RPMI8226 (cell line): ENCODE results near the gene RCAN3.
A peak's percentile ranks its signal among the peaks of the same experiment; 100 is the strongest.
"Not testable (repeated sequence)": the region's sequence is repeated elsewhere in the genome, so short reads cannot be mapped to it uniquely, and the experiment has no call there.

ENCODE experiments used
- DNase-seq: peaks from one replicate; pipeline ENCODE4 v3.0.0-alpha.2; 2015

RCAN3 gene

GRCh38 chr1:24486331-24487065 lies 16.1 kb upstream of the RCAN3 start:
- no peak for DNase-seq

- no peak for DNase-seq
Observed at GRCh38 chr1:24487455-24487854, 15.2 kb upstream of the RCAN3 start.

- DNase-seq = not testable (repeated sequence)
Observed at GRCh38 chr1:24488159-24488558, 14.5 kb upstream of the RCAN3 start.

GRCh38 chr1:24489674-24490073 lies 13.0 kb upstream of the RCAN3 start:
- DNase-seq = no peak

GRCh38 chr1:24490101-24490781 lies 12.4 kb upstream of the RCAN3 start:
- DNase-seq = no peak

- no peak for DNase-seq
Observed at GRCh38 chr1:24491577-24492360, 10.9 kb upstream of the RCAN3 start.

GRCh38 chr1:24492935-24493334 lies 9.7 kb upstream of the RCAN3 start:
- not testable (repeated sequence) for DNase-seq

GRCh38 chr1:24493785-24494184 lies 8.9 kb upstream of the RCAN3 start:
- no peak for DNase-seq

GRCh38 chr1:24498589-24498988 lies 4.0 kb upstream of the RCAN3 start:
- DNase-seq = no peak

- DNase-seq = no peak
Observed at GRCh38 chr1:24500448-24501048, 2.1 kb upstream of the RCAN3 start.

- peak; percentile 55 for DNase-seq
Observed at GRCh38 chr1:24501371-24502064, 1.1 kb upstream of the RCAN3 start.

GRCh38 chr1:24502065-24502708 lies 449 bp upstream of the RCAN3 start:
- peak; percentile 61 for DNase-seq

- no peak for DNase-seq
Observed at GRCh38 chr1:24503059-24503751, 569 bp downstream of the RCAN3 start.

GRCh38 chr1:24503870-24504523 lies 1.4 kb downstream of the RCAN3 start:
- DNase-seq = no peak

- DNase-seq = no peak
Observed at GRCh38 chr1:24504560-24504959, 1.9 kb downstream of the RCAN3 start.

- no peak for DNase-seq
Observed at GRCh38 chr1:24505816-24506215, 3.2 kb downstream of the RCAN3 start.

- DNase-seq = no peak
Observed at GRCh38 chr1:24506691-24507381, 4.2 kb downstream of the RCAN3 start.

GRCh38 chr1:24507405-24507804 lies 4.8 kb downstream of the RCAN3 start:
- DNase-seq = no peak

GRCh38 chr1:24508911-24509310 lies 6.3 kb downstream of the RCAN3 start:
- no peak for DNase-seq

GRCh38 chr1:24513706-24514105 lies 11.1 kb downstream of the RCAN3 start:
- DNase-seq = no peak
